B cell (primary cell): Measurements from ENCODE around the gene PJVK.

ENCODE experiments used
- CTCF ChIP-seq: fragments of 200-600 bp; IDR thresholded peaks from one replicate; pipeline ENCODE4 v1.8.0; 2022; ENCODE audit warnings: antibody characterized with exemption, mild to moderate bottlenecking
- EZH2 ChIP-seq: IDR thresholded peaks from 2 replicates; pipeline ENCODE4 v1.6.1; 2012; ENCODE audit warnings: borderline replicate concordance, low read depth, mild to moderate bottlenecking, moderate library complexity, low read length; ENCODE audit not compliant: insufficient read depth, poor library complexity, severe bottlenecking

GRCh38 chr2:178506949-178507348 lies 55.8 kb downstream of the PJVK start:
- no peak for TF ChIP-seq CTCF
- no peak for TF ChIP-seq EZH2
